Measurements from ENCODE around the gene FGFR3.

The FGFR3 gene

DNA sequence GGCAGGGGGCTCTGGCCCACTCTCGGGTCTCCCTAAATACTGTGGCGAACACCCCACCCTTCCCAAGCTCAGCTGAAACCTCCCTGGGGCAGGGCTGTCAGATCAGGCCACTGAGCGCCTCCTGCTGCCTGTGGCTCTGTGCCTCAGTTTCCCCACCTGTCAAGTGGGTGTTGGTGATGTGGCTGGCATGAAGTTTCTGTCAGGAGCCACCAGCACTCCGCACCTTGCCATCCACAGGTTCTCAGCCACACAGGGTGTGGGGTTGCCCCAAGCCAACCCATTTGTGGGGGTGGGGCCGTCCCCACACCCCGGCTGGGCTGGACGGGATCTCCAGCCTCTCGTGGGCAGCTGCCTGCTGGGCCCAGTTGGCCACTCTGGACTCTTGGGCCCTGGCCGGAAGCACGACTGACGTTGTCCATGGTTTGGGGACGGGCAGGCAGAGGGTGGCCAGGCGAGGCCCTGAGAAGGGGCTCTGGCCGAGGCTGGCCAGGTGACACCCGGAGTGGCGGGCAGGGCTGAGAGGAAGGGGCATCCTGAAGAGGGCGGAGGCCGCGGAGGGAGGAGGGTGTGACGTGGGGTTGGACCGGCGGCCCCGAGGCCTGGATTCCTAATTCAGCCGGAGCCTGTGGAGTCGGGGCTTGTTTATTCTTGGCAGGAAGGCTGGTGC is 5.5 kb upstream of the FGFR3 start:
- no peak for DNase-seq (ENCODE audit: low read depth in 1 of 2, low spot score in 1 of 2)

DNA sequence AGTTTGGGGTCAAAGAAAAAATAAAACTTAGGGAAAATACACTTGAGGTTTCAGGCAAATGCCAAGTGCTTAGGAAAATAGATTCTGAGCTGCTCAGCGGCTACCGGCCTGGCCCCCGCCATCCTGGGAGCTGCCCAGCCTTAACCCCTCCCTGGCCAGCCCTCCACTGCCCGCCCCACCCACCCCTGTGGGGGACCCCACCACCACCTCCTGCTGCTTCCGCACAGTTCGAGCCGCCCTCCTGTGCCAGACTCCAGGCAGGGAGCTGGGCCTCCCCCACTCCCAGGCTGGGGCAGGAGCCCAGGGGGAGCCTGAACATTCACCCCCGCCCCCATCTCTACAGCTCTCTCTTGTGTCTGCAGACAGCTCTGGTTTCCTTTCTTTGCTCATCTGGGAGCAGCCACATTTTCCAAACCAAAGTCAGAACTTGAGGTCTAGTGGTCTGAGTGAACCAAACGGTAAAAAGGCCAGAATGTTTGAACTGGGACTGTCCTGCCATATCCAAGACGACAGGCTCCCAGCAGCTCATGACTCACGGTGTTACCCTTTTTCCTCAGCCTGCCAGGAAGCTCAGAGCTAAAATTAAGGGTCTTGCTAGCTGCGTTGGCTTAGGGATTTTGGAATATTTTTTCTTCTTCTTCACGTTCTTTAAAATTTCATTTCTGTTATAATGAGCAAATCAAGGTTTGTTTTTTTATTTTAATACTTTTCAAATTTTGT is 4.7 kb upstream of the FGFR3 start:
- DNase-seq (ENCODE audit: low read depth in 1 of 2, low spot score in 1 of 2) = no peak

DNA sequence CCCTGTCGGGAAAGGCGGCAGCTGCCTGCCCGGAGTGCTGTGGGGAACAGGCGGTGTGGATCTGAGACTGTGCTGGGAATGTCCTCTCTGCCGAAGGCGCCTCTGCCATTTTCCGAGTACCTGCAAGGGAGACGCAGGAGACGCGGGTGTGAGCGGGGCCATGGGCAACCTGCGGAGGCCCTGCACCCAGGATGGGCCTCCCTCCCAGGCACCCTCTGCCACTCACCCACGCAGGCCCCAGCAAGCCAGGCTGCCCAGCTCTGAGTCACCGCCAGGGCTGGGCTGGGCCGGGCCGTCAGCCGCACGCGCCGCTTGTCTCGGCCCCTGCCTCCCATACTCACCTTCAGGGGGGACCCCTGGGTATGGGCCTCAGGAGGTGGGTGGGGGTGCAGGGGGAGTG is 3.5 kb upstream of the FGFR3 start:
- DNase-seq (ENCODE audit: low read depth in 1 of 2, low spot score in 1 of 2) = no peak

DNA sequence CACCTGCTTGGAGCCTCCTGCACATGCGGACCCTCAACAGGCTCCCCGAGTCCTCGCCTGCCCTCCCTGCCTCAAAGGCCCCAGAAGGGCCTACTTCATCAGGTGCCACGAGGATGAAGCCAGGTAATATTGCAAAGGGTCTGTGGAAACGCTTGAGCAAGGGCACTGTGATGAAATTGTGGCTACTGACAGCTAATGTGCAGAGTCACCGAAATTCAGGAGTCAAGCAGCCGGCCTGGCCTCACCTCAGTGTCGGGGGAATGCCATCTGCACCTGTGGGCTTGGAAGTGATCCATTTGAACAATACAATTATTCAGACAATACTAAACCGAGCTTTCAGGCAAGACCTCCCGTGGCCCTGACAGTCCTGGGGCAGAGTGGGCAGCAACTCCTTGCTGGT is 3.1 kb upstream of the FGFR3 start:
- no peak for DNase-seq (ENCODE audit: low read depth in 1 of 2, low spot score in 1 of 2)

DNA sequence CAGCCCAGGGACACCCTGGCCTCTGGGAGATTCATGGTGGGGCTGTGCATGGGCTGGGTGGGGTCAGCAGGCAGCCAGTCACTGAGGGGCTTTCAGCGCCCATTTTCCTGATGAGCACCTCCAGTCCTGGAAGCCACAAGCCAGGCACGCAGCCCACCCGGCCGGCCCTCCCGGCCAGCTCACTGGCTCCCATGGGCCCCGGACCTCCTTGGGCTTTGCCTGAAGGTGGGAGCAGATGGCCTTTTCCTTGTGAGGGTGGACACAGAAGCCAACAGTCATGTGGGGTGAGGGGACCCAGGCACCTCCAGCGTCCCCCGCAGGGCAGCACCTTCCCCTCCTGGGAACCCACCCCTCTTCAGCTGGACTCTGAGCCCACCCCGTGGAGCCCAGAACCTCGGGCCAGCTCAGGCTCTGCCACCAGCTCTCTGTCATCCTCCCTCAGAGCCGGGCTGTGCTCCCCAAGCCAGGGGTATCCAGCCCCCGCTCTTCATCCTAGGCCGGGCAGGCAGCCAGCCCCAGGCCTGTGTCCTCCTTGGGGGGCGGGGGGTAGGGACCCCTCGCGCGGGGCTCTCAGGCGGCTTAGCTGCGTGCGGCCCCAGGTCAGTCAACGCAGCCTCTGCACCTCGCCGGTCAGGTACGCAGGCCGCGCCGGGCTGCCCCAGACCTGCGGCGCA is 798 bp upstream of the FGFR3 start:
- DNase-seq (ENCODE audit: low read depth in 1 of 2, low spot score in 1 of 2) = no peak

DNA sequence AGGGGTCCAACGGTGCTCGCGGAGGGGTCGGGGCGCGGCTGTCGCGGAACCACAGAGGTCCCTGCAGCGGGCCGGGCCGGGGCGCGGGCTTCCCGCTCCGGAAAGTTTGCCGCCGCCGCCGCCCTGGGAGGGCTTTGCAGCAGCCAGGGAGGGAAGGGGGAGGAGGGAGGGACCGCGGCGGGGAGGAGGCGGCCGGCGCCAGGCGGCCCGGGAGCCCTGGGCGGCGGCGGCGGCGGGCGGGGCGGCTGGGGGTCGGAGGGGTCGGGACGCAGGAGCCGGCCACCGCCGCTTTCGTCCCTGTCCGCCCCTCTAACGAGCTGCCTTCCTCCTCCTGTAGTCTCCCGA is 375 bp downstream of the FGFR3 start:
- DNase-seq (ENCODE audit: low read depth in 1 of 2, low spot score in 1 of 2) = no peak

DNA sequence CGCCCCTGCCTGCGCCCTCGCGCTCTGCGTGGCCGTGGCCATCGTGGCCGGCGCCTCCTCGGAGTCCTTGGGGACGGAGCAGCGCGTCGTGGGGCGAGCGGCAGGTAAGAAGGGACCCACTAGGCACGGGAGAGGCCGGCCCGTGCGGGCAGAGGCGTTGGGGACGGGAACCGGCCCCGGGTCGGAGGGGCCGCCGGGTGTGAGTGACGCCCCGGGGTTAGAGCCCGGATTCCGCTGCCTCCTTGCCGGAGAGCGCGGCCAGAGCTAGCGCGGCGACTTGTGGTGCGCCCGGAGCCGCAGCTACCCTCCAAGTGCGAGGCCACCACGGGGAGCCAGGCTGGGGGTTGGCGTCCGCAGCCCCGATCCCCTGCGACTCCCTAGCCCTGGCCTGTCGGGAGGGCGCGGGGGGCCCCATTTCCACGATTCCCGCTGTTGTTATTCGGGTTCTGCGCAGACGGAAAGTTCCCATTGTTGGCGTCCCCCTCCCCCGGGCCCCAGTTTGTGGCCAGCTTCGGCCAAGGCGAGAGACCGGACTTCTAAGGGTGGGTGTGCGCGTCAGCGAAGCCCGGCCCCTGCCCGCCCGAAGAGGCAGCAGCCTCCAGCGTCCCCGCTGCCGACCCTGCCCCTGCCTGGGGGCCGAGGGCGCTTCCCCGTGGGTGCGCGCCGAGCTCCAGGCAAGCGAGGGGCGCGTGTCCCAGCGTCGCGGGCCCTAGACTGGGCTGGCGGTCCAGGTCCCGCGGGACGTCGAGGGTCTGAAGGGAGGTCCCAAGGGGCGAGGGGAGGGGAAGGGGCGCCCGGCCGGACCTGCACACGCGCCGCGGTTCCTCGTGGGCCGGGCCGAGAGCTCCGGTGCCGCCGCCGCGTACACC is 1.1 kb downstream of the FGFR3 start:
- no peak for DNase-seq (ENCODE audit: low read depth in 1 of 2, low spot score in 1 of 2)

DNA sequence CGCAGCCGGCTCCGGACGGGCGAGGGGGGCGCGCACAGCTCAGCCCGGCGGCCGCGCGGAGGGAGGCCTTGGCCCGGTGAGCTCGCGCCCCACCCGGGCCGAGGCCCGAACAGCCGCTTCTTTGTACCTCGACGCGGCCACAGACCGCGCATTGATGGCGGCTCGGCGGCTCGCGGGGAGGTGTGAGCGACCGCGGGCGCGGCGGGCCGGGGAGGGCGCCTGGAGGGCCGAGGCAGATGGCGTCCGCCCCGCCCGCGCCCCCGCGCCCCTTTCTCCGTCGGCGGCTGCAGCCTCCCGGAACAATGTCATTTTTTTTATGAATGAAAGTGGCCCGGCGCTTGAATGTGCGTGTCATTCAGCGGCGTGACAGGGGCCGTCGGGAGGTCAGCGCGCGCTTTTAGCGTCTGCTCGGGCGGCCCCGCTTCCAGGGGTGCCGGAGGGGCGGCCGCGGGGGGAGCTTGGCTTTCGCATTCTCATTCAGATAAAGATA is 1.8 kb downstream of the FGFR3 start:
- DNase-seq (ENCODE audit: low read depth in 1 of 2, low spot score in 1 of 2) = no peak

DNA sequence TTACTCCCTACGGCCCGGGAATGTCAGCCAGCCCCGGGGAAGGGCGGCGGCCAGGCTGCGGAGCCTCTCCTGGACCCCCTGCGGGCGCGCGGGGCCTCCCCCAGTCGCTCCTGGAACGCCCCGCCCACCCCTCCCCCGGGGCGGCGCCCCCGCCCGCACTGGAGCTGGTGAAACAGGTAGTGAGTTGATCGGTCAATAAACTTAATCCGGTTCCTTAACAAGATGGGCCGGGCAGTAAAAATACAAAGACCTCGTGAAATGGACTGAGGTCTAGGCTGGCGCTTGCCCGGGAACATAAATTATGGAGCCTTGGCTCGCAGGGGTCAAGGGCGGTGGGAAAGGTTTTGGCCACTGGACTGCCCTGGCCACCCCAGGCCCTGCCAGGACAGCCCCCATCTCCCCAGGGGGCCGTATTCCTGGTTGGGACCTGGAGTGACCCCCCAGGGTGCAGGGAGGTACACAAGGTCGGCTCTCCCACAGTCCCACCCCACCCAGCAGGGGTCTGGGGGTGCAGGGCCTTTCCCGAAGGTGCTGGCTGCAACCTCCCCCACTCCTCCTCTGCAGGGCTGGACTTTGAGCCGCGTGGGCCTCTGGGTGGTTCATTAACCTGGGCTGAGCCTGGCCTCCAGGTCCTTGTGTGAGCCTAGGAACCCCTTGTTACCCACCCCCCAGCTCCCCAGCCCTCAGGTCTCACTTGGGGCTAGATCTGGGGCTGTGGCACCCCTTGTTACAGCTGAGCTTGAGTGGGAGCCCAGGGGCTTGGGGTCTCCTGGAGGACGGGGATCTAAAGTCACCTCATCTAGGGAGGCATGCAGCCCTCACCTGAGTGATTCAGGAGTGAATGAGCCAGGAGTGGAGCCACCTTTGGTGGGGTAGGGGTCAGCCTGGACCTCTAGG is 2.5 kb downstream of the FGFR3 start:
- no peak for DNase-seq (ENCODE audit: low read depth in 1 of 2, low spot score in 1 of 2)

DNA sequence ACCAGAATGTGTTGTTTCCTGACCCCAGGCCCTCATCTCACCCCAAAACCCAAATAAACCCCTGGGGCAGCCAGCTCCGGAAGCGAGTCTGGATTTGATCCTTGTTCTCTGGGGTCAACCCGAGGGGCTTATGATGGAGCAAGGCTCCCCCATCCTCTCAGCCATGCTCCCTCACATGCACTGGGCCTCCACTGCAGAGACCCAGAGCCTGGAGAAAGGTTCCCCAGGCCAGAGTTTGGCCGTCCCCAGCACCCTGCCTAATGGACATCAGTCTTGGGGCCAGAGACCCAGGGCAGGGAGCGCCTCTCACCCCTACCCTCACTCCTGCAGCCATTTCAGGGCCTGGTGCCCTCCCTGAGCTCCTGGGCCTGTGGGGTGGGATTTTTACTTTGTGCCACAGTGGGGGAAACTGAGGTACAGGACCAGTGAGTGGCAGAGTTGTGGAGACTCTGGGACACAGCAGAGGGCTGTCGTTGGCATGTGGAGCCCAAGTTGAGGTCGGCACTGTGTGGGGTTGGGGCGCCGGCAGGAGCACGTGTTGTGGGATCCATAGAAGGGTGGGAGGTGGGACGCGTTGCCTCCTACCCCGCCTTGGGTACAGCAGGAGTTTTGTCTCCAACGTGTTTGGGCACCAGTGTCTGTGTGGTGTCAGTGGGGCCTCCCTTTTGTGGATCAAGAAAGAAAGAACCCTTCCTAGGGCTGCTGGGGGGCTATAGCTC is 3.6 kb downstream of the FGFR3 start:
- DNase-seq (ENCODE audit: low read depth in 1 of 2, low spot score in 1 of 2) = no peak

DNA sequence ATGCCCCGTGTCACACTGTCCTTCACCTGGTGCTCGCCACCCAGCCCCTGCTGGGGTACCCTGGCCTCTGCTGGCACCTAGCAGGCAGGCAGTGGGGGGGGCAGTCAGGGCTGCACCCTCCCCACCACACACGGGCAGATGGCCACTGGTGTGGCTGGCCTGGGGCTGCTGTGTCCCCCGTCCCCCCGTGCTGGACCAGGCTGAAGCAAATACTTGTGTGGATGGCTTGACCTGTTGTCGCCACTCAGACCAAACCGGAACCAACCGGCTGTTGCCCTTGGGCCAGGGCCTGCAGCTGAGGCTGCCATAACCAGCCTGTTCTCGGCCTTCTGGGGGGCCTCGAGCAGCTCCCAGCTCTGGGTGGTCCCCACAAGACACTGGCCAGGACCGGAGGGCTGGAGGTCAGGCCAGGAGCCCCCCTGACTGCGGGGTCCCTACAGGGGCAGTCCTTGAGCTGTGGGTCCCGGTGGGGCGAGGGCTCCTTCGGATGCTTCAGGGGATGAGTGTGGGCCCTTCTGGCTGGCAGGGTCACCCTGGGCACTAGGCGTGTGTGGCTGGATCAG is 4.3 kb downstream of the FGFR3 start:
- DNase-seq (ENCODE audit: low read depth in 1 of 2, low spot score in 1 of 2) = no peak

DNA sequence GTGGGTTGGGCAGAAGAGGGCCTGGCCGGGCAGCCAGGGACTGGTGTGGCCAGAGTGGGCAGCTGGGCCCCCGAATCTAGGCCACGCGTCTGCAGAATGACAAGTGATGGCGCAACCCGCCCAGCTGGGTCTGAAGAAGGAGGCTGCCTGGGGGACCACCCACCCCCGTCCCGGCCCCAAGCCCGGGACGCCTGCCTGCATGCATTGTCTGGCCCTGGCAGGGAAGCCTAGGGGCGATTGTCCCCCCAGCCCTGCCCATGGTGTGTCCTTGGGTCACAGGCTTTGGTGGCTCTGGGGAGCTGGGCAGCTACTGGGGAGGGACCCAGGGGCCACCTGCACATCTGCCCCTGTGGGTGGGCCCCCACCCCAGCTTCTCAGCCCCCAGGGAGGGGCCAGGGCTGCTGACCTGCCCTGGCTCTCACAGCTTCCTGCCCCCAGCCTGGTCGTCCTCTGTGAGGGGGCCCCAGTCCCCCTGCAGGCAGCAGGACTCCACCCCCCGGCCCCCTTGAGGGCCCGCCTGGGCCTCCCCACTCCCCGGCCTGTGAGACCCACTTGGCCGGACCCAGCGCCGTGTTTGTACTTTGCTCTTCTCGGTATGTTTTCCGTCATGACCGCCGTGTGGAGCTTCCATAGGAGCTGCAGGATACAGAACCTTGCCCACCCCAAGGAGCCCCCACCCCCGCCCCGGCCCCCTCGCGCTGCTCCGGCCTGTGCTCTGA is 4.9 kb downstream of the FGFR3 start:
- DNase-seq (ENCODE audit: low read depth in 1 of 2, low spot score in 1 of 2) = no peak

DNA sequence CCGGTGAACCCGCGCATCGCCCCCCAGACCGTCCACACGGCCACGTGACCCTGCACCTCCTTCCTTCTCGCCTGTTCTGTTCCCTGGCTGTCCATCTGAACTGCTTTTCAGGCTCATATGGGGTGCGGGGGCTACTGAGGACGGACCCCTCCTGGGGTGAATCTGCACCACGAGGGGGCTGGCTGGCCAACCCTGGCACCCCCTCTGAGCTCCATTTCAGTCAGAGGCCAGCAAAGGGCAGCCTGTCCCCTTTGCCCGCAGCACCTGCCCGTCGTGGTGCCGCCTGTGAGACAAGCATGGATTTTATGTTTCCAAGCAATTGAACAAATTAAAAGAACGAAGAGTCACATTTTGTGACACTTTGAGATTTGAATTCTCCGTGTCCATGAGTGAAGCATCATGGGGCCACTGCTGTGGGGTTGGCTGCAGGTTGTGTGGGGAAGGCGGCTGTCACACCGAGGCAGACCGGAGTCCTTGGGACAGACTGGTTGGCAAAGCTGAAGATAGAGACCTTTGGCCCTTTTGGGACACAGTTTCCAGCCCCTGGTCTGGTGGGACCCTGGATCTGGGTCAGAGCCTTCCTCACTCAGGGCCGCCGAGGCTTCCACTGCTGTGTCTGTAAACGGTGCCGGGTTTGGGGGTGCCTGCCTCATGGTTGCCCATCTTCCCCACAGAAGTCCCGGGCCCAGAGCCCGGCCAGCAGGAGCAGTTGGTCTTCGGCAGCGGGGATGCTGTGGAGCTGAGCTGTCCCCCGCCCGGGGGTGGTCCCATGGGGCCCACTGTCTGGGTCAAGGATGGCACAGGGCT is 5.7 kb downstream of the FGFR3 start:
- no peak for DNase-seq (ENCODE audit: low read depth in 1 of 2, low spot score in 1 of 2)

DNA sequence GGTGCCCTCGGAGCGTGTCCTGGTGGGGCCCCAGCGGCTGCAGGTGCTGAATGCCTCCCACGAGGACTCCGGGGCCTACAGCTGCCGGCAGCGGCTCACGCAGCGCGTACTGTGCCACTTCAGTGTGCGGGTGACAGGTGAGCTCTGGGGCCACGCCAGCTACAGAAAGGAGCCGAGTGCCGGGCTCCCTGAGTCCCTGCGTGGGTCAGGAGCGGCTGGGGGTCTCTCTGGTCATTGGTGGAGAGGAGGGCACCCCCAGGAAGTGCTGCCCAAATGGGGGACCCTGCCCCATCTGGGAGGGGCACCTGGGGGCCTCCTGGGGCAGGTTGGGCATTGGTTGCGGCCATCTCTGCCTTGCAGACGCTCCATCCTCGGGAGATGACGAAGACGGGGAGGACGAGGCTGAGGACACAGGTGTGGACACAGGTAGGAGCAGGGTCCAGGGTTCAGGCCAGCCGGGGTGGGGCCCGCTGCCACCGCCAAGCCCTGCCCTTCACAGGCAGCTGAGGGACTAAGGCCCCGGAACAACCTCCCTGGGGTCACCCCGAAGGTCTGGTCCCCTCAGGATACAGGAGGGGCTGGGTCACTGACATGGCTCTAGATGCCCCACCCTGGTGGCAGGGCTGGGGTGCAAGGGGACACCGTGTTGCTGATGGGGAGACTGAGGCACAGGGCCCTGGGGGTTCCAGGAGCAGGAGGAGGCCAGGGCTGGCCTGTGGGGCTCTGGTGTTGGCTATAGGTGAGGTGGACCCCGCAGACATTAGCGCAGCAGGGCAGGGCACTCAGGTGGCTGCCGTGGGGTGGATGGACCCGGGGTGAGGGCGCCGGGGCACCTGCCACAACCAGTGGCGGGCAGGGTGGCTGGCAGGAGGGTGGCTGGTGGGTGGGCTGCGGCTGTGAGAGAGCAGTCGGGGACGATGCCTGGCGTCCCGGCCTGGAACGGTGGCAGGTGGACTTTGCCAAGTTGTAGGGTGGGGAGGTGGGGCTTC is 6.6 kb downstream of the FGFR3 start:
- DNase-seq (ENCODE audit: low read depth in 1 of 2, low spot score in 1 of 2) = no peak

DNA sequence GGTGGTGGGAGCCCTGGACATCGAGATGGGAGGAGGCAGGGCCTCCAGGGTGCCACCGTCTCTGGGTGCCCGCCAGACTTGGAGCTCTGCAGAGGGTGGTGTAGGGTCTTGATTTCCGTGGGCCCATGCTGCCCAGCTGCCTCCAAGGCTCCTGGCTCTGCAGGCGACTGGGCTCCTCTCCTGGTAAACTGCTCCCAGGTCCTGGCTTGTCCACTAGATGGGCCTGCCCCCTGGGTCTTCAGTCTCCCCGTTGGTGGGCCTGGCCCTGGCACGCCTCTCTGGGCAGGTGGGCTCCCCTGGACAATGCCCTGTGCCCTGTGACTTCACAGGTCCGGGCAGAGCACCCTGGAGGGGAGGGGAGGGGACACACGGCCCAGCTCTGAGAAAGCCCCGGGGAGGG is 7.7 kb downstream of the FGFR3 start:
- DNase-seq (ENCODE audit: low read depth in 1 of 2, low spot score in 1 of 2) = no peak

DNA sequence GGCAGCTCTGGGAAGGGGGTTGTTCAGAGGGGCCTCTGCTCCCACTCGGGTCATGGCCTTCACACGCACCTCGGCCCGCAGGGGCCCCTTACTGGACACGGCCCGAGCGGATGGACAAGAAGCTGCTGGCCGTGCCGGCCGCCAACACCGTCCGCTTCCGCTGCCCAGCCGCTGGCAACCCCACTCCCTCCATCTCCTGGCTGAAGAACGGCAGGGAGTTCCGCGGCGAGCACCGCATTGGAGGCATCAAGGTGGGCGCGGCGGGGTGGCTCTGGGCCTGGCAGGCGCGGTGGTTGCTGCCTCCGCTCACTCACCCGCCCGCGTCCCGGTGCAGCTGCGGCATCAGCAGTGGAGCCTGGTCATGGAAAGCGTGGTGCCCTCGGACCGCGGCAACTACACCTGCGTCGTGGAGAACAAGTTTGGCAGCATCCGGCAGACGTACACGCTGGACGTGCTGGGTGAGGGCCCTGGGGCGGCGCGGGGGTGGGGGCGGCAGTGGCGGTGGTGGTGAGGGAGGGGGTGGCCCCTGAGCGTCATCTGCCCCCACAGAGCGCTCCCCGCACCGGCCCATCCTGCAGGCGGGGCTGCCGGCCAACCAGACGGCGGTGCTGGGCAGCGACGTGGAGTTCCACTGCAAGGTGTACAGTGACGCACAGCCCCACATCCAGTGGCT is 8.3 kb downstream of the FGFR3 start:
- no peak for DNase-seq (ENCODE audit: low read depth in 1 of 2, low spot score in 1 of 2)
